NOMO-1 treated with dmso at 0.1 percent for 144 hours (cell line): Measurements from ENCODE around the gene TIMMDC1.
"Not testable (repeated sequence)": the region's sequence is repeated elsewhere in the genome, so short reads cannot be mapped to it uniquely, and the experiment has no call there.

Experiments
- DNase-seq: peaks from one replicate; lab custom pipeline; 2025; ENCODE audit not compliant: unreplicated experiment; lab: John Stamatoyannopoulos, UW

Gene TIMMDC1

GRCh38 chr3:119508172-119508845 lies 10.0 kb downstream of the TIMMDC1 start:
- no peak for DNase-seq

- no peak for DNase-seq
Observed at GRCh38 chr3:119510690-119511089, 12.3 kb downstream of the TIMMDC1 start.

DNA sequence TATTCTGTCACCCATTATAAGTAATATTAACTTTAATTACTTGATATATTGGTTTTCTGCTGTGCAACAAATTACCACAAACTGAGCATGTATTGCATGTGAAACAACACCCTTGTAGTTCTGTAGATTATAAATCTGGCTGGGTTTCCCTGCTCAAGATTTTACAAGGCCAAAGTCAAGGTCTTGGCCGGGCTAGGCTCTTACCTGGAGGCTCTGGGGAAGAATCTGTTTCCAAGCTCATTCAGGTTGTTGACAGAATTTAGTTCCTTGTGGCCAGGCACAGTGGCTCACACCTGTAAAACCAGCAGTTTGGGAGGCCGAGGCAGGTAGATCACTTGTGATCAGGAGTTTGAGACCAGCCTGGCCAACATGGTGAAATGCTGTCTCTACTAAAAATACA lies 16.3 kb downstream of the TIMMDC1 start:
- no peak for DNase-seq

DNA sequence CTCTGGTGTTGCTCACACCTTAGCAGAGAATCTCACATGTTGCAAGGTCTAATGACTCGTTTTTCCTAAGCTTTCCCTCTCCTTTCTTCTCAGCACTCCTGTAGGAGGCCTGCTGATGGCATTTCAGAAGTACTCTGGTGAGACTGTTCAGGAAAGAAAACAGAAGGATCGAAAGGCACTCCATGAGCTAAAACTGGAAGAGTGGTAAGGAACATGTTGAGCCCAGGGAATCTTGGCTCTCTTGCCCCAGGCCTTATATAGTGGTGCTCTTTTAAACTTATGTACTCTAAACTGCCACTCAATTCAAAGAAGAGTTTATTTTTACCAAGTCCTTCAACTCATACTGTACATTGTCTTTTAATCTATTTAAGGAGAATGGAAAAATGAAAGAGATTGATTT lies 18.8 kb downstream of the TIMMDC1 start:
- DNase-seq: no peak

GRCh38 chr3:119518026-119518425 lies 19.7 kb downstream of the TIMMDC1 start:
- DNase-seq: no peak

- no peak for DNase-seq
Observed at GRCh38 chr3:119524931-119525662, 26.8 kb downstream of the TIMMDC1 start.

DNA sequence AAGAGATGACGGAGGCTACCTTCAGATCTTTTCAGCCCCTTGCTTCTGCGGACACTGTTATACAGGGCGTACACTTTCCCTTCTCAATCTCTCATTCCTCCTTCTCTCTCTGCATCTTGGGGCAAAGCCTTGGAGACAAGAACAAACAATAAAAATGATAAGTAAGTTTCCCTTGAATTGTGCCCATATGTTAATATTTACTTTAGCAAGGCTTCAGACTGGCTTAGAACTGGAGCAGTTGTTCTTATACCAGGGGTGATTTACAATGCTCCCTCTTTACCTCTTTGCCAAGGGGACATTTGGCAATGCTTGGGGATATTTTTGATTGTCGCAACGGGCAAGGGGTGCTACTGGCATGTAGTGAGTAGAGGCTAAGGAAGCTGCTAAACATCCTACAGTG lies 29.4 kb downstream of the TIMMDC1 start:
- no peak for DNase-seq

GRCh38 chr3:119529883-119530282 lies 31.5 kb downstream of the TIMMDC1 start:
- DNase-seq: no peak

DNA sequence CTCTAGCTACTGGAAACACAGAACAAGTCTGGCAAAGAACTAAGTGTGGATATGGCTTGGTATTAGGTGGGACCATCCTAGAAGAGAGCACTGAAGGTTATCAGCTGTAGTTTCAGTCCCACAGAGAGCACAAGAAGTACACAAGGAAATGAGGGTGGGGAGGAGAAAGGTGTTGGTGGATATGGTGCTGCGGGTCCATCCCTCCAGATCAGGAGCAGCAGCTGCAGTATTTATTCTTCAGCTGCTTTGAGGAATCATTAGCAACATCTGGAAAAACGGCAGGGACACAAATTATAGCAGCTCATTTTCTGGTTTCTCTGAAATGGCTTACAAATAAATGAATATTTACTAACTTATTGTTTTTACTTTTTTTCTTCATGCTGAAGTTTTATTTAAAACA lies 32.1 kb downstream of the TIMMDC1 start:
- DNase-seq: no peak

GRCh38 chr3:119531151-119531550 lies 32.8 kb downstream of the TIMMDC1 start:
- no peak for DNase-seq

DNA sequence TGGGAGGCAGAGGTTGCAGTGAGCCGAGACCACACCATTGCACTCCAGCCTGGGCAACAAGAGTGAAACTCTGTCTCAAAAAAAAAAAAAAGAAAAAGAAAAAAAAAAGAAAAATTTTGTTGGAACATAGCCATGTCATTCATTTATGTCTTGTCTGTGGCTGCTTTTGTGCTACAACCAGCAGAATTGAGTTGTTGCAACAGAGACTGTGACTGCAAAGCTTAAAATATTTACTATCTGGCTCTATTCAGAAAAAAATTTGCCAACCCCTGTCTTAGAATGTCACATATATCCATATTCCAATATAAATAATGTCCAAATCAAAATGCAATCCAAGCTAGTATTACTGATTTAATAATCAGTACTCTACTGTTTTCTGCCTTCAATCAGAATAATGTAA lies 35.9 kb downstream of the TIMMDC1 start:
- DNase-seq: no peak

GRCh38 chr3:119536757-119537156 lies 38.4 kb downstream of the TIMMDC1 start:
- no peak for DNase-seq

GRCh38 chr3:119538772-119539171 lies 40.4 kb downstream of the TIMMDC1 start:
- no peak for DNase-seq

DNA sequence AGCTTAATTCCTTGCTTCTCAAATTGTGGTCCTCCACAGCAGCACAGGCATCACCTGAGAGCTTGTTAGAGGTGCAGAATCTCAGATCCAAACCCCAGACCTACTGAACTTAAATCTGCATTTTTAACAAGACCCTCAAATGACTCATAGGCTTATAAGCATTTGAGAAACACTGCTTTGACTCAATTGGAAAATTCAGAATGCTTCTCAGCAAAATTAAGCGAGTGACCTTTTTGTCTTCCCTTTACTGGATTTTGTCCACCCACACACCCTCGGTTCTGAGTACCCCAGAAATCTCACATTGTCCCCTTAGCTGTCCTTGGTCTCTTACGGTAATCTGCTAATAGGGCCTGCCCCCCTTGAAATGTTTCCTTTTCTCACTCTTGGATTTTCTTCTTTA lies 43.2 kb downstream of the TIMMDC1 start:
- no peak for DNase-seq

DNA sequence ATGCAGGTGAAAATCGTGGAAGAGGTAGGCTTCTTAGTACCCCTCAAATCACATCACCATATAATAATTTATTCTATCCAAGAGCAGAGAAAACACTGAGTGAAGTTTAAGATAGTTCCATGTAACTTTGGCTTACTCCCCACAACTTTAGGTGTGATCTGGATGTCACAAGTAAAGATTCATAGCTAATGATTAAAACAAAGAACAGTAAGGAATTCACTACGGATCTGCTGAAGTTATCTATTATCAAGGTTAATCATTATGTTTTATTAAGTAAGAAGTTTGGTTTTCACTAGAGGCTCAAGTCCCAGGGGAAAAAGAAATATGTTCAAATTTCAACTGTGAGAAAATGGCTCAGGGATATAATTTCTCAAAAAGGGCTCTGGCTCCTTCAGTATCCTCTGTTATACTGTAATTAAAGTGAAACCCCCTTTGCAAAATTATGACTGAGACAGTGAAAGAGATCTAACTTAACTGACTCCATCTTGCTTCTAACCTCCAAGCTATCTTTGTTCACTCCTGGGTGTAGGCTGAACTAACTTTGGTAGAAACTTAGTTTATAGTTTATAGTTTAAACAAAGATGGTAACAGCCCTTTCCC lies 43.9 kb downstream of the TIMMDC1 start:
- no peak for DNase-seq

DNA sequence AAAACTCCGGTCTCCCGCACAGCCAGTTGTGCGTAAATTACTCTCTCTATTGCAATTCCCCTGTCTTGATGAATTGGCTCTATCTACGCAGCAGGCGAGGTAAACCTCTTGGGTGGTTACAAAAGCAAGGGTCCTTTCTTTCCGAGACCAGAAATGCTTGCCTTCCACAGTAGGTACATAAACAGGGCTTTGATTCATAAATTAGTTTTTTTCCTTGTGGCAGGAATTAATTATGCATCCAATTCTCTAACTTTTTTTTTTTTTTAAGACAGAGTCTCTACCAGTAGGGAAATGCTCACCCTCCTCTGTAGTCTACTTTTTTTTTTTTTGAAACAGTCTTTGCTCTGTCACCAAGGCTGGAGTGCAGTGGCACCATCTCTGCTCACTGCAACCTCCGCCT lies 44.8 kb downstream of the TIMMDC1 start:
- no peak for DNase-seq

DNA sequence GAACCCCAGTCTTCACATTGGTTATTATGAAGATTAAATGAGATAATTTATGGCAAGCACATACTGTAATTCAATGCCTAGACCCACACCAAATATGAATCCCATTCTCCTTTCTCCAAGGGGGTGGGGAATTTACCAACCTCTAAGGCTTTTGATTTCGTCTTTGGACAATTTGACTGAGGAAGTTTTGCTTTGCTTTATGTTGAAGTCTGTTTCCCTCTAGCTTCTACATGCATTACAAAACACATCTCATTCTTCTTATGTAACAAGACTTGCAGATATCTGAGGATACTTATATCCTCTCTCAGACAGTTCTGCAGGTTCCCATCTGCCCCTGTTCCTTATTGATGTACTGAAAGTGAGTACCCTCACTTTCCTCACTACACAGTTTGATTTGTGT lies 48.9 kb downstream of the TIMMDC1 start:
- no peak for DNase-seq

DNA sequence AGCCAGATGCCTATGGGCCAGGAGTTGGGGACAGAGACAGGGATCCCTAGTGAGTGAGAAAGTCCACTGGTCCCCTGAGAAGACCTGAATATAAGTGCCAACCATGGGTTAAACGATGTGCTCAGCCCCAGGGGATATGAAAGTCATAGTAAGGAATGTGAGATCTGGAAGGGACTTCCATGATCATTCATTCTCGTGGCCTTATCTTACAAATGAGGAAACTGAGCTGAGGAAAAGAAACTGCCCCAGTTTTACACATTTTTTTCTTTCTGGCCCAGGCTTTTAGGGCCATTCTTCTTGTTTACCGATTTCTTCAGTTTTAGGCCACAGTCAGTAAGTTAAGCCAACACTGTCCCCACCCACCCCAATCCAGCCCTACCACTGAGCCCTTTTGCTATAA lies 50.0 kb downstream of the TIMMDC1 start:
- no peak for DNase-seq

DNA sequence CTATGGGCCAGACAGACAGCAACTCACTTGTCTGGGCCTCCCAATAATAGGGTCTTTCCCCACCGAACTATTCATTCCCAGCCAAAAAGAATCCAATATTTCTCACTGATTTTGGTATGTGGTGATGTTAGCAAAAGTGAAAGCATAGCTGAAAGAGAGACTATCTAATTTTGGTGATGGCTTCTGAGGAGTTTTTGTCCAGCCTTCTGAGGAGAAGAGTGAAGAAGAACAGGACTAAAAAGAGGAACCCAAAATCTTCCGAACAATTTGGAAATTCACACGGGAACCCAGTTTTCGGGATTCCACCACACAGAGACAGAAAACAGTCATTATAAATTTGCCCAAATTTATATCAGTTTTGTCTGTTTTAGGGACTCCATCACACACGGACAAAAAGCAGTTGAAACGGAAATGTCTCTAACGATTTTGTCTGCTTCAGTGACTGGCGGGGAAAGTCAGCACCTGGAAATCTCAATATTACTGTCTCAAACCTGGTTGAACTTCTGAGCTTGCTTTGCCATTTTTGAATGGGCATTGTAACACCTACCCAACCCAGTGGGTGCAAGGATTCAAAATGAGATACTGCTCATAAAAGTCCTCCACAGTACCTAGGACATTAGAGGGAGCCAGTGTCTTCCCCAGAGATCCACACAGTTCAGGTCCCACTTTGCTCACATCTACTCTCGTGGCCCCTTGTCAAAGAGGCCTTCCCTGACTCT lies 52.0 kb downstream of the TIMMDC1 start:
- DNase-seq: no peak

GRCh38 chr3:119551598-119551997 lies 53.3 kb downstream of the TIMMDC1 start:
- no peak for DNase-seq

- DNase-seq: not testable (repeated sequence)
Observed at GRCh38 chr3:119552928-119553327, 54.6 kb downstream of the TIMMDC1 start.
